GM19372 (cell line): ENCODE measurements around the gene ITFG1.
"Not testable (repeated sequence)": the region's sequence is repeated elsewhere in the genome, so short reads cannot be mapped to it uniquely, and the experiment has no call there.

Source experiments
- ATAC-seq: cut with Tn5 transposase; IDR thresholded peaks from one replicate; pipeline ENCODE4 v1.9.1; 2021; ENCODE audit warnings: mild to moderate bottlenecking, low read depth, moderate library complexity; ENCODE audit not compliant: unreplicated experiment

ITFG1 gene

DNA sequence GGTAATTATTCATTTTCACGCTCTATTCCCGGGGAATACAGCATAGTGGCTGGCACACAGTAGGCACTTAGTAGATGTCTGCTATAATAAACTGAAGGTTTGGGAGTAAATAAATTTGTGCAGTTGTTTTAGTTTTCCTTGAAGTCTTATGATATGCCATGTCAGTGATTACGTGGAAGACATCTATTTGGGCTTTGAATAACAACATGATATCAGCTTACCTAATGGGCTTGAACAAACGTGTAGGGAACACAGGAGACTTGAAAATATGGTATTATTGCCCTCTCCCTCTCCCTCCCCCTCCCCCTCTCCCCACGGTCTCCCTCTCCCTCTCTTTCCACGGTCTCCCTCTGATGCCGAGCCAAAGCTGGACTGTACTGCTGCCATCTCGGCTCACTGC, 280.8 kb downstream of the ITFG1 start:
- no peak for ATAC-seq

- ATAC-seq, result no peak
These were observed 285.7 kb downstream of the ITFG1 start for GRCh38 chr16:47175152-47175551.

DNA sequence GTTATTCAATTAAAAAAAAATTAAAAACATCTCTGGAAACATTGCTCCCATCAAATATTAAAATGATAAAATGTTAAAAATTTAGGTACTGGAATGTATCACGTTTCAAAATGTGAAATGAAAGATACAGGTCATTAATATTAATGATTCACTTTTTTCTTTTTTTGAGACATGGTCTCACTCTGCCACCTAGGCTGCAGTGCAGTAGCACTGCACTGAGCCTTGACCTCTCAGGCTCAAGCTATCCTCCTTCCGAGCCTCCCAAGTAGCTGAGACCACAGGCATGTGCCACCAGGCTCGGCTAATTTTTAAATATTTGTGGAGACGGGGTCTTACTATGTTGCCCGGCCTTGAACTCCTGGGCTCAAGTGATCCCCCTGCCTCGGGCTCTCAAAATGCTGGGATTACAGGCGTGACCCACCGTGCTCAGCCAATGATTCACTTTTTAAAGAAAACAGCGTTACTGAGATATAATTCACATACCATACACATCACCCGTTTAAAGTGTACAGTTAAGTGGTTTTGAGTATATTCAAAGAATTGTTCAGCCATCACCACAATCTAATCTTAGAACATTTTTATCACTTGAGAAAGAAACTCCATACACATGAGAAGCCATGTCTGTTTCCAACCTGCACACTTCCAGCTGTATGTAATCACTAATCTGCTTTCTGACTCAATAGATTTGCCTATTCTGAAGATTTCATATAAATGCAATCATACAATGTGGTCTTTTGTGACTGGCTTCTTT, 298.0 kb downstream of the ITFG1 start:
- ATAC-seq, result no peak

GRCh38 chr16:47161464-47161863, 299.4 kb downstream of the ITFG1 start:
- no peak for ATAC-seq

DNA sequence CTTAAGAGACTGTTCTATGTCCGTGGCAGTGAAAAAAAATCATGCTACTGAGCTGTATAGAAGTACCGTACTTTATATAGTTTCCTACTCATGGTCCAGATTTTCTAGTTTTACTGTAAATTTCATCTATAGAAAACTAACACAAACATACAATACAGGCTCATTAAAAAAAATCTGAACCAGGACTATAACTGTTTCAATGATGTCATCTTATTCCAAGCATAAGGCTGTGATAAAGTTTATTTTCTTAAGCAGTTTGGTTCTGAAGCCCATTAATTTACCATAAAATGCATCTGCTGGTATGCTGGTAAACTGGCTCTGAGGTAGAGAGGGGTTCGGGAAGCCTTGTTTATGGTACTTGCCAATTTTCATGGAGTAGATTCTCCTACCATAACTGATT, 300.4 kb downstream of the ITFG1 start:
- ATAC-seq, result no peak

DNA sequence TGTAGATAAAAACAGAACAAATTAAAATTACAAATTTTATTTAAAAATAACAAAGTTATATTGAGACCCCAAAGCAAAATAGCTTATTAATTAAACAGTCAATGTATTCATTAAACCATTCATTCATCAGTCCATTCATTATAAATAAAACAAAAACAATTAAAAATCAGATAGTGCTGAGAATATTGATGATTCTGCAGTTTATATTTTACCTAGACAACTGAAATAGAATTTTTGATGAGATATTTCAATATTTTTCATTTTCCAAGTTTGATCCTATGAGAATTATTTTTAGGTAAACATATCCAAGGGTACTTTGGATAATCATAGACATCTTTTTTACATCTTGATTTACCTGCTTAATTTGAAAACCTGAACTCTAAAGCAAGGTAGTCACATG, 301.9 kb downstream of the ITFG1 start:
- ATAC-seq, result no peak

DNA sequence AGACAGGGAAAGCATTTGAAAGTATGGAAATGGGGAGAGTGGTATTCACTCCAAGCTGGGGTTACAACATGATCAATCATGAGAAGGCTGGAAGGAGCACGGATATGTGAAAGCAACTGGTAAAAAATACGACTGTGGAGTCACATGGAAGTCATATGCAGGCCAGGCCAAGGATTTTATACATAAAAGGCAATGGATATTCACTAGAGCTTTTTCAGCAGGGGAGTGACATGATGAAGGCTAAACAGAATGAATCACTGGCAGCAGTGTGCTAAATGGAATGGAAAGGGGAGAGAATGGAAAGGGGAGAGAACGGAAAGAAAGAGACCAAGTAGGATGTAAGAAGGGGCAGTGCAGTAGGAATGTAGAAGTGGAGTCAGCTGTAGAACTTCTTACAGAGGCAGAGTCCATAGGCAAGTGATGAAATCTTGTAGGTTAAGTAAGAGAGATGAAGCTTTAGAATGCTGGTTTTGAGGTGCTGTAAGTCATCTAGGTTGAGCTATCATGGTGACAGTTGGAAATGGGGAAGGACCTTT, 304.1 kb downstream of the ITFG1 start:
- ATAC-seq, result no peak

DNA sequence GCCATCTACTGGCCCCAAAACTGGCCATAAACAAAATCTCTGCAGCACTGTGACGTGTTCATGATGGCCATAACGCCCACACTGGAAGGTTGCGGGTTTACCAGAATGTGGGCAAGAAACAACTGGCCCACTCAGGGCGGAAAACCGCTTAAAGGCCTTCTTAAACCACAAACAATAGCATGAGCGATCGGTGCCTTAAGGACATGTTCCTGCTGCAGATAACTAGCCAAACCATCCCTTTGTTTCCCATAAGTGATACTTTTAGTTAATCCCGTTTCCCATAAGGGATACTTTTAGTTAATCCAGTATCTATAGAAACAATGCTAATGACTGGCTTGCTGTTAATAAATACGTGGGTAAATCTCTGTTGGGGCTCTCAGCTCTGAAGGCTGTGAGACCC, 308.4 kb downstream of the ITFG1 start:
- not testable (repeated sequence) for ATAC-seq

- ATAC-seq, result no peak
These were observed 310.8 kb downstream of the ITFG1 start for GRCh38 chr16:47150067-47150466.

- no peak for ATAC-seq
These were observed 316.3 kb downstream of the ITFG1 start for GRCh38 chr16:47144559-47144877.

GRCh38 chr16:47143677-47144558, 316.9 kb downstream of the ITFG1 start, which contains the start of gene NETO2:
NETO2 (minus strand) TSS chr16:47143945; CDS start chr16:47143612, 333 bp downstream.
- peak; percentile 50 for ATAC-seq

DNA sequence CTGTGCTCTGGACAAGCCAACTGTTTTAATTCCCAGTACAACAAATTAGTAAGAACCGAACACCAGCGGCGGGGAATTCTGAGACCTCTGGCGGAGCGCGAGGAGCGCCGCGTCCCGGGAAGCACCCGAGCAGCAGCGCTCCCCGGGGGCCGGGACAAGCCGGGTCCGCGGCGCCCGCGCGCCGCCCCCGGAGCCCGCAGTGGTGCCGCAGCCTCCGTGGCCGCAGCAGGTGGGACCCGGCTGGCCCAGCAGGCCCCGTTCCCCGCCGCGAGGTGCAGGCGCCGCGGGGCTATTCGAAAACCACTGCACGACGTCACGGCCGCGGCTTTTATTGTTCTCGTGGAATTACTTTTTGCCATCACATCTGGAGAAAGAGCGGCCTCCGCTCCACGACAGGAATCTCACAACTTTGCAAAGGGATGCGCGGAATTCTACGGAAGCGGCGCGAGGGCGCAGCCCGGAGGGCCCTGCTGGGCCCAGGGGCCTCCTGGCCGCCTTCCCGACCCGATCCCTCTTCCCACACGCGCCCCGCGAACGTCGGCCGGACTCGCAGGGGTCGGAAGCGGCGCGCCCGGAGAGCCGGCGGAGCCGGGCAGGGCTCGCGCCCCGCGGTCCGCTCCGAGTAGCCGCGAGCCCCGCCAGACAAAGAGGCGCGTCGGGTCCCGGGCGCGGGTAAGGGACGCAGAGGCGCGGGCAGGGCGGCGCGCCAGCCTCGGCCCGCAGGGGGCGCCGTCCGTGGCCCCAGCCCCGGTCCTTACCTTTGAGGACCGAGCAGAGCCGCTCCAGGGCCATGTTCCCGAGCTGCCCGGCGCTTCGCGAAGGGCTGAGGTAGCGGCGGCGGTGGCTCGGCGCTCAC, 317.8 kb downstream of the ITFG1 start:
- ATAC-seq, result peak; percentile 56

DNA sequence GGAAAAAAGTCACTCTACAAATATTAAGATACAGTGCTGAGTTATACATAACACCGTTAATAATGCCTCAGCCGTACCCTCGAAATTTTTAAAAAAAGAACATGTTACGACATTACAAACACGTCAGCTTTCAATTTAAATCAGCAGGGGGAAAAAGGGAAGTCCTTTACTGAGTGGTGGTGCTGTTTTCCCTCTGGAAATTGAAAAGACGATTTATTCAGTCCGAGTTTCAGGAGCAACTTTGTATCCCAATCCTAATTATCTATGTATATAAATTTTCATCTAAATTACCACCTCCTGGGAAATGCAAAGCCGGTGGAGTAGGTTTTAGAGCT, 318.4 kb downstream of the ITFG1 start:
- ATAC-seq, result no peak

GRCh38 chr16:47141773-47142485, 318.9 kb downstream of the ITFG1 start:
- ATAC-seq, result peak; percentile 44

GRCh38 chr16:47140686-47141085, 320.2 kb downstream of the ITFG1 start:
- ATAC-seq, result no peak

GRCh38 chr16:47139561-47140185, 321.2 kb downstream of the ITFG1 start:
- ATAC-seq, result no peak

GRCh38 chr16:47137925-47138324, 322.9 kb downstream of the ITFG1 start:
- not testable (repeated sequence) for ATAC-seq

GRCh38 chr16:47136099-47136842, 324.6 kb downstream of the ITFG1 start:
- no peak for ATAC-seq

- no peak for ATAC-seq
These were observed 326.3 kb downstream of the ITFG1 start for GRCh38 chr16:47134550-47134949.
